Measurements from ENCODE around the gene KAT8.
"Not testable (repeated sequence)": the region's sequence is repeated elsewhere in the genome, so short reads cannot be mapped to it uniquely, and the experiment has no call there.

The KAT8 gene

GRCh38 chr16:31138621-31139578 lies 21.4 kb downstream of the KAT8 start:
- peaks cover 20% of the 10 kb centered on the region for H3K4me1 Mint-ChIP-seq
- H3K27ac Mint-ChIP-seq, result peak overlapping the region; percentile 51 to 79 (median 57)
- H3K36me3 Mint-ChIP-seq (ENCODE audit: low read depth), result peaks cover 1% of the 10 kb centered on the region
- peak overlapping the region in 2 of 3 experiments; percentile 5 to 38 for H3K4me3 Mint-ChIP-seq
- peaks cover 3% of the 10 kb centered on the region for H3K27me3 Mint-ChIP-seq (ENCODE audit: low read depth)
- TF ChIP-seq, protein P1, sequence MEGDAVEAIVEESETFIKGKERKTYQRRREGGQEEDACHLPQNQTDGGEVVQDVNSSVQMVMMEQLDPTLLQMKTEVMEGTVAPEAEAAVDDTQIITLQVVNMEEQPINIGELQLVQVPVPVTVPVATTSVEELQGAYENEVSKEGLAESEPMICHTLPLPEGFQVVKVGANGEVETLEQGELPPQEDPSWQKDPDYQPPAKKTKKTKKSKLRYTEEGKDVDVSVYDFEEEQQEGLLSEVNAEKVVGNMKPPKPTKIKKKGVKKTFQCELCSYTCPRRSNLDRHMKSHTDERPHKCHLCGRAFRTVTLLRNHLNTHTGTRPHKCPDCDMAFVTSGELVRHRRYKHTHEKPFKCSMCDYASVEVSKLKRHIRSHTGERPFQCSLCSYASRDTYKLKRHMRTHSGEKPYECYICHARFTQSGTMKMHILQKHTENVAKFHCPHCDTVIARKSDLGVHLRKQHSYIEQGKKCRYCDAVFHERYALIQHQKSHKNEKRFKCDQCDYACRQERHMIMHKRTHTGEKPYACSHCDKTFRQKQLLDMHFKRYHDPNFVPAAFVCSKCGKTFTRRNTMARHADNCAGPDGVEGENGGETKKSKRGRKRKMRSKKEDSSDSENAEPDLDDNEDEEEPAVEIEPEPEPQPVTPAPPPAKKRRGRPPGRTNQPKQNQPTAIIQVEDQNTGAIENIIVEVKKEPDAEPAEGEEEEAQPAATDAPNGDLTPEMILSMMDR (IDR thresholded peaks at IDR 0.05; ENCODE audit: unreplicated experiment in 3 of 3), result no peak
- no peaks in the 10 kb centered on the region for H3K9me3 Mint-ChIP-seq

DNA sequence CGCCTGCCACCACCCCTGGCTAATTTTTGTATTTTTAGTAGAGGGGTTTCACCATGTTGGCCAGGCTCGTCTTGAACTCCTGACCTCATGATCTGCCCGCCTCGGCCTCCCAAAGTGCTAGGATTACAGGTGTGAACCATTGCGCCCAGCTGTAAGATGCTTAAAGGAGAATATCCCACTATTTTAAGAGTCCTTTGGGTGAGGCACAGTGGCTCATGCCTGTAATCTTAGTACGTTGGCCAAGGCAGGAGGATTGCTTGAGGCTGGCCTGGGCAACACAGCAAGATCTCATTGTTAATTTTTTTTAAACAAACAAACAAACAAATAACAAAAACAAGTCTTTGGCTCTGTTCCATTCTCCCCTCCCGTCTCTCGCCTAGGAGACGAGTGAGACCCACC lies 23.6 kb downstream of the KAT8 start:
- peak overlapping the region in 2 of 3 experiments; percentile 95 to 98 for H3K27ac Mint-ChIP-seq

DNA sequence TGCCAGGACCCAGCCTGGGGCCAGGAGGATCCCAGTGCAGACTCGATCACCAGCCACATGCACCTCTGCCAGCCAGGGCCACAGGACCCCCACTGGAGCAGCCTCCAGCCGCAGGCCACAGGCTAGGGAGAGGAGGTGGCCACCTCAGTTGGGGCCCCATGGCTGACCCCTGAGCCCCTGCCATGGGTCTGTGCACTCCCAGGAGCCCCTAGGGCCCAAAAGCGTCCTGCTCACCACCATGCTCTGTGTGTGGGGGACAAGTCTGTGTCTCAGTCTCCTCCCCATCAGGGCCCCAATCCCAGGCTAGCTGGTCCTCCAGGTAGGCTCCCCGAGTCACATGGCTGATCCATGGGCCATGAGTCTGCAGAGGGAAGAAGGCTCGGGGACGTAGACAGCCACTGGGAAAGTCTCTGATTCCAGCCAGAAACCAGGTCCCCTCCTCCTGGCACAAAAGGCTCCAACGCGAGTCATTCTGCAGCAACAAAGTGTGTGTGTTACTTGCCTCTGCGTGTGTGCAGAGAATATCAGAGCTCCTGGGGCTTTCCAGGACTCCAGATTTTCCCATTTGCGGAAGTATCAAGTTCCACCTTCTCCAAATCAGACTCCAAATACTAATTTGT lies 24.1 kb downstream of the KAT8 start:
- Mint-ChIP-seq H3K27me3 (ENCODE audit: low read depth) (peaks cover 18% of the 10 kb centered on the region), H3K9me3 (no peaks in the 10 kb centered on the region), H3K27ac (peak overlapping the region; percentile 95 to 98 (median 95)), H3K36me3 (ENCODE audit: low read depth) (no peaks in the 10 kb centered on the region), H3K4me3 (peak overlapping the region; percentile 79 to 85 (median 80)), H3K4me1 (peaks cover 7% of the 10 kb centered on the region)
- TF ChIP-seq, protein P1 (IDR thresholded peaks at IDR 0.05; ENCODE audit: unreplicated experiment in 3 of 3), result no peak

More for the DNA sequence above, 23.6 kb downstream of the KAT8 start:
- not testable (repeated sequence) for H3K4me1 Mint-ChIP-seq; H3K36me3 Mint-ChIP-seq (ENCODE audit: low read depth); H3K9me3 Mint-ChIP-seq
- peaks cover 12% of the 10 kb centered on the region for H3K27me3 Mint-ChIP-seq (ENCODE audit: low read depth)
- peak overlapping the region in 2 of 3 experiments; percentile 23 to 79 for H3K4me3 Mint-ChIP-seq

GRCh38 chr16:31142109-31143010 lies 24.9 kb downstream of the KAT8 start:
- no peaks in the 10 kb centered on the region for H3K9me3 Mint-ChIP-seq
- TF ChIP-seq, protein P1 (IDR thresholded peaks at IDR 0.05; ENCODE audit: unreplicated experiment in 3 of 3), result peak; percentile 95 to 96 (median 96)
- H3K4me1 Mint-ChIP-seq, result peaks cover 7% of the 10 kb centered on the region
- H3K4me3 Mint-ChIP-seq, result peak overlapping the region; percentile 79 to 85 (median 80)
- peaks cover 25% of the 10 kb centered on the region for H3K27me3 Mint-ChIP-seq (ENCODE audit: low read depth)
- peak overlapping the region; percentile 95 to 98 (median 95) for H3K27ac Mint-ChIP-seq
- no peaks in the 10 kb centered on the region for H3K36me3 Mint-ChIP-seq (ENCODE audit: low read depth)

DNA sequence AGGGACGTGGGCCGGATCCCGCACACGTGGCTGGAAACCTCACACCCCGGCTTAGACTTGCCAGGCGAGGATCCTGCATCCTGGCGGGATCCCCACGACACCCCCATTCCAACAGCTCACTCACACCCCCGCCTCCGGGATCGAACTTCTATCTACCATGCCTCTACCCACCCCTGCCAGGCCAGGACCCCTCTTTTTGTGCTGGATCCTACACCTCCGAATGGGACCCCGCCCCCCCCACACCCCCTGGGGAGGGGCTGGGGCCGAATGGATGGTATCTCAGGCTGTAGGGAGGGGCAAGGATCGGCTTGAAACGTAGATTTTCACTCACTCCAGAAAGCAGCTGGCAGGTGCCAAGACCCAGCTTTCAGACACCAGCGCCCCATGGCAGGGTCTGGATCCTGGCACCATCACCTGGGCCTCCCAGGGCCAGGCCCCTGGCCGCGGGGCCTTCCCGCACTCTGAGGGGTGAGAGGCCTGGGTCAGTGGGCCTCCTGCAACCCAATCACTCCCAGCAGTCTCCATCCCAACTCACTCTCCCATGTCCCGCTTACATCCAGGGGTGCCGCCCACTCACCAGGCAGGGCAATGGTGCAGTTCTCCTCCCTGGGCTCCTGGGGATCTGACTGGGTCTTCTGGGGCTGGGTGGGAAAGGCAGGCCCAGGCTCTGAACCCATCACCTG lies 25.7 kb downstream of the KAT8 start:
- peaks cover 33% of the 10 kb centered on the region for H3K27me3 Mint-ChIP-seq (ENCODE audit: low read depth)
- H3K4me1 Mint-ChIP-seq, result peaks cover 7% of the 10 kb centered on the region
- peak overlapping the region; percentile 69 to 81 (median 69) for H3K4me3 Mint-ChIP-seq
- H3K9me3 Mint-ChIP-seq, result no peaks in the 10 kb centered on the region
- H3K27ac Mint-ChIP-seq, result no peak overlapping the region
- no peaks in the 10 kb centered on the region for H3K36me3 Mint-ChIP-seq (ENCODE audit: low read depth)
- TF ChIP-seq, protein P1 (IDR thresholded peaks at IDR 0.05; ENCODE audit: unreplicated experiment in 3 of 3), result no peak

Data from nephron (organoid).